Gastroesophageal sphincter (tissue), 3 donors: ENCODE results near the gene TMEM79.

Source experiments
- EP300 ChIP-seq: sonication (generic); formaldehyde crosslinking; IDR thresholded peaks from one replicate; pipeline ENCODE4 v1.6.1; 2017; ENCODE audit warnings: antibody characterized with exemption, mild to moderate bottlenecking
- POLR2AphosphoS5 ChIP-seq: sonication (generic); formaldehyde crosslinking; IDR thresholded peaks from one replicate; pipeline ENCODE4 v1.6.1; 2017; ENCODE audit warnings: antibody characterized with exemption
- TF ChIP-seq, protein P1 (sequence below), 4 experiments: fragments of 200-600 bp in 2 of 4; fragments of 450-650 bp in 2 of 4; sonication (generic) in 1 of 4; IDR thresholded peaks; one replicate each; pipeline ENCODE4 v1.5.1; 2017 to 2019; ENCODE audit warnings: antibody characterized with exemption in 4 of 4, mild to moderate bottlenecking in 2 of 4, moderate library complexity in 2 of 4

DNA sequence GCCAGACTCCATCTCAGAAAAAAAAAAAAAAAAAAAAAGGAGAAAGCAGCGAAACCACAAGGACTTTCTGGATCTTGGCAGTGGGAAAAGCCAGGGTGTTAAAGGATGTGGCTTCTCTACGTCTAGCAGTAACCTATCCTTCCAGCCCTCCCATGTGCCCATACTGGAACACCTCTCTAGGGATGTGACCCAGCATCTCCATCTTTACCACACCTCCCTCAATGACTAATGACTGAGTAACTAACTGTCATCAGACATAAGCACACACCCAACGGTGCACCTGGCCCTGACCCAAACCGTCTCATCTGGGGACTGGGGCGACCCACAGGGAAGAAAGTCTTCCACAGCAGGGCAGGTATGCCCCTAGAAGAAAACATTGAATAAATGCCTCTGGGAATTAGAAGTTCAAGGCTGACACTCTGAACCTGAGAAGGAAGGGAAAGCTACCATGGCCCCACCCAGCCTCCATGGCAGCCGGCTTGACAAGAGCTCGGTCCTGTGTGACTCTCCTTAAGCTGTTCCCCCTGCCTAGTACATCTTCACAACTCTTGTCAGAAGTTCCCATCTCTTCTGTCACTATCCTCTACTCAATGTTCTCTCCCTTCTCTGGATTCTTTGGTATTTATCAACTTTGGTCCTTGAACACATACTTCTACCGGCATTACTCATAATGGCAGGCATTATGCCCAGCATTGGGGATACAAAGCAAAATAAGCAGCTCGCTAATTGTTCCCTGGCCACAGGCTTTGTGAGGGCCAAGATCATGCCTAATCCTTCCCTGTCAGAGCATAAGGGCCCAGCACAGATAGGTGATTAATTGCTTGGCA, 21.5 kb upstream of the TMEM79 start:
- TF ChIP-seq, protein P1, sequence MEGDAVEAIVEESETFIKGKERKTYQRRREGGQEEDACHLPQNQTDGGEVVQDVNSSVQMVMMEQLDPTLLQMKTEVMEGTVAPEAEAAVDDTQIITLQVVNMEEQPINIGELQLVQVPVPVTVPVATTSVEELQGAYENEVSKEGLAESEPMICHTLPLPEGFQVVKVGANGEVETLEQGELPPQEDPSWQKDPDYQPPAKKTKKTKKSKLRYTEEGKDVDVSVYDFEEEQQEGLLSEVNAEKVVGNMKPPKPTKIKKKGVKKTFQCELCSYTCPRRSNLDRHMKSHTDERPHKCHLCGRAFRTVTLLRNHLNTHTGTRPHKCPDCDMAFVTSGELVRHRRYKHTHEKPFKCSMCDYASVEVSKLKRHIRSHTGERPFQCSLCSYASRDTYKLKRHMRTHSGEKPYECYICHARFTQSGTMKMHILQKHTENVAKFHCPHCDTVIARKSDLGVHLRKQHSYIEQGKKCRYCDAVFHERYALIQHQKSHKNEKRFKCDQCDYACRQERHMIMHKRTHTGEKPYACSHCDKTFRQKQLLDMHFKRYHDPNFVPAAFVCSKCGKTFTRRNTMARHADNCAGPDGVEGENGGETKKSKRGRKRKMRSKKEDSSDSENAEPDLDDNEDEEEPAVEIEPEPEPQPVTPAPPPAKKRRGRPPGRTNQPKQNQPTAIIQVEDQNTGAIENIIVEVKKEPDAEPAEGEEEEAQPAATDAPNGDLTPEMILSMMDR (IDR thresholded peaks at IDR 0.05) = no peak
- TF ChIP-seq EP300 = no peak
- no peak for TF ChIP-seq POLR2AphosphoS5
